LNCaP clone FGC (cell line): Measurements from ENCODE around the gene LRRC27.

Source experiments
- DNase-seq: peaks from one replicate; pipeline ENCODE4 v3.0.0-alpha.2; 2011; ENCODE audit warnings: low read depth
- H3K4me3 ChIP-seq: 2 replicates; pipeline ENCODE4 v1.5.1; 2011; ENCODE audit warnings: mild to moderate bottlenecking, low read depth, low read length, control low read depth
- CTCF ChIP-seq: IDR thresholded peaks from 2 replicates; pipeline ENCODE4 v1.5.1; 2012; ENCODE audit warnings: mild to moderate bottlenecking; ENCODE audit not compliant: control insufficient read depth, insufficient read depth; ENCODE audit errors: extremely low read depth

LRRC27 gene

GRCh38 chr10:132297526-132297925 is 34.5 kb upstream of the LRRC27 start:
- no peak for DNase-seq

DNA sequence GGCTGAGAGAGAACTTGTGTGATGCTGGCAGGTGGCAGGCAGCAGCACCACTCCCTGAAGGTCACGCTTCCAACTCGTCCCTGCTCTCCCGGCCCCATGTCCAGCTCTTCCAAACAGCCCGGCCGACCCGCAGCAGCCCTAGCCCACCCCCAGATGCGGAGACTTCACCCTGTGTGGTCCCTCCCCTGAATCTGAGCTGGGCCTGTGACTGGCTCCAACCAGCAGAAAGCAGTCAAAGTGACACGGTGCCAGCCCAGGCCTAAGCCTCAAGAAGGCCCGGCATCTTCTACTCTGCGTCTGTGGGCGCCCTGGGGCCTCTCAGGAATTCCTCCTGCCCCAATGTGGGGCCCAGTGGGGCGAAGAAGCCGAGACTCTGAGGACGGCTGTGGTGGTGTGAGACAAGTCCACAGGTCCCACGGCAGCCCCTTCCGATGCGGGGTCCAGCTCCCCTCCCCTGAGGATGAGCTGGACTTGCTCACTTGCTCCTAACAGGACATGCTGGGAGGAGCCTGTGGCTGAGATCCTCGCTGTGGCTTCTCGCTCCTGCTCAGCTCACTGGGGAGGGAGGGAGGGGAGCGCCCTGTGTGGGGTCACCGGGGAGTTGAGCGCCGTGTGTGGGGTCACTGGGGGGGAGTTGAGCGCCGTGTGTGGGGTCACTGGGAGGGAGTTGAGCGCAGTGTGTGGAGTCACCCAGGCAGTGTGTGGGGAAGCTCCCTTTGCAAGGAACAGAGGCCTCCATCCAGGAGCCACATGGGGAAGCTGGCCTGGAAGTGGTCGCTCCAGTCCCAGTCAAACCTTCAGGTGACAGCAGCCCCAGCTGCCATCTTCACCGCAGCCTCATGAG is 33.7 kb upstream of the LRRC27 start:
- DNase-seq, result no peak
- no peak for TF ChIP-seq CTCF
- no peak overlapping the region for H3K4me3 ChIP-seq

More at GRCh38 chr10:132297526-132297925, 34.5 kb upstream of the LRRC27 start:
- H3K4me3 ChIP-seq, result no peak overlapping the region
- TF ChIP-seq CTCF, result no peak

- no peak for TF ChIP-seq CTCF
- H3K4me3 ChIP-seq, result no peak overlapping the region
- no peak for DNase-seq
These were observed 32.3 kb upstream of the LRRC27 start for GRCh38 chr10:132299371-132300336.

- H3K4me3 ChIP-seq, result no peak overlapping the region
- DNase-seq, result no peak
- TF ChIP-seq CTCF, result no peak
These were observed 31.4 kb upstream of the LRRC27 start for GRCh38 chr10:132300582-132300981.

- H3K4me3 ChIP-seq, result no peak overlapping the region
- no peak for DNase-seq
- no peak for TF ChIP-seq CTCF
These were observed 30.3 kb upstream of the LRRC27 start for GRCh38 chr10:132301371-132302330.
